Upper lobe of left lung (tissue), 6 donors: ENCODE measurements around the gene LACC1. TPM values are rescaled to one million over a fixed set of nuclear protein-coding genes. Genes with fewer than 3 reads are reported as not detected.

Experiments used
- ATAC-seq, 2 donors: fragments of 200-7000 bp; cut with Tn5 transposase; one replicate each; pipeline ENCODE4 v1.9.1; 2022; ENCODE audit warnings: mild to moderate bottlenecking in 2 of 2, moderate library complexity in 2 of 2; ENCODE audit not compliant: low FRiP score in 2 of 2
- DNase-seq, 2 donors: peaks; one replicate each; pipeline ENCODE4 v3.0.0-alpha.2; 2019 to 2020
- H3K27ac ChIP-seq, 4 donors: fragments of 200-600 bp; sonication (generic); one replicate each; pipeline ENCODE4 v1.5.1; 2016 to 2019
- H3K27me3 ChIP-seq, 4 donors: fragments of 200-600 bp; sonication (generic); one replicate each; pipeline ENCODE4 v1.5.1; 2017 to 2019
- H3K36me3 ChIP-seq, 4 donors: fragments of 200-600 bp; sonication (generic); one replicate each; pipeline ENCODE4 v1.5.1; 2016 to 2019
- H3K4me1 ChIP-seq, 4 donors: fragments of 200-600 bp; sonication (generic); one replicate each; pipeline ENCODE4 v1.5.1; 2018 to 2019
- H3K4me3 ChIP-seq, 4 donors: fragments of 200-600 bp; sonication (generic); one replicate each; pipeline ENCODE4 v1.5.1; 2017 to 2019; ENCODE audit warnings: mild to moderate bottlenecking in 2 of 4, moderate library complexity in 1 of 4
- H3K9me3 ChIP-seq, 4 donors: fragments of 200-600 bp; sonication (generic); one replicate each; pipeline ENCODE4 v1.5.1; 2018 to 2019
- CTCF ChIP-seq, 6 experiments: fragments of 450-650 bp in 4 of 6; fragments of 200-600 bp in 2 of 6; sonication (generic) in 2 of 6; IDR thresholded peaks; one replicate each; pipeline ENCODE4 v1.5.1; 2016 to 2019; ENCODE audit warnings: antibody characterized with exemption in 6 of 6
- EP300 ChIP-seq, 4 donors: sonication (generic); formaldehyde crosslinking; IDR thresholded peaks; one replicate each; pipeline ENCODE4 v1.5.1; 2017; ENCODE audit warnings: antibody characterized with exemption in 4 of 4, control low read depth in 2 of 4
- POLR2A ChIP-seq, 4 donors: fragments of 450-650 bp; IDR thresholded peaks; one replicate each; pipeline ENCODE4 v1.5.1; 2016 to 2017; ENCODE audit warnings: antibody characterized with exemption in 4 of 4, mild to moderate bottlenecking in 2 of 4
- POLR2AphosphoS5 ChIP-seq, 2 donors: sonication (generic); formaldehyde crosslinking; IDR thresholded peaks; one replicate each; pipeline ENCODE4 v1.5.1; 2017; ENCODE audit warnings: antibody characterized with exemption in 2 of 2
- WGBS, 2 donors: methylation state at CpG; one replicate each; pipeline ENCODE4 v1.1.5; 2017 to 2018; 5-methylcytosine and 5-hydroxymethylcytosine counted together
- total RNA-seq, 6 donors: library from RNA; depleted of rRNA in 4 of 6; stranded (reverse); fragments of >200 nt in 4 of 6; gene quantifications; one replicate each; pipeline versions ENCODE4 v1.1.0 to v1.2.1, GENCODE V29; 2016 to 2021
- donor health status: DM: no; HTN: no; CAD: no; lungs with moderate emphysema.
- donor health status: DM: no; HTN: yes; CAD: no; lungs with severe emphysema.

The LACC1 gene
- total RNA-seq, 6 donors from 2014 or later = 1.6 to 18.9 (median 13.8) TPM

- WGBS, 2 donors = 67 to 77% methylated on average over 2 of the region's 2 CpGs
- DNase-seq (no peak), ATAC-seq (no peak)
- TF ChIP-seq EP300 (IDR thresholded peaks at IDR 0.05) = no peak
- no peak for TF ChIP-seq POLR2A (IDR thresholded peaks at IDR 0.05)
- TF ChIP-seq POLR2AphosphoS5 (IDR thresholded peaks at IDR 0.05) = no peak
- TF ChIP-seq CTCF (IDR thresholded peaks at IDR 0.05) = no peak
- Histone ChIP-seq H3K4me3 (no peak overlapping the region), H3K9me3 (no peaks in the 10 kb centered on the region), H3K27me3 (no peaks in the 10 kb centered on the region), H3K36me3 (no peaks in the 10 kb centered on the region), H3K4me1 (peaks cover 0 to 5% (median 0%) of the 10 kb centered on the region in 4 donors), H3K27ac (no peak overlapping the region)
Measured at GRCh38 chr13:43933378-43933777, 53.7 kb downstream of the LACC1 start.

GRCh38 chr13:43934273-43934672, 54.6 kb downstream of the LACC1 start:
- H3K27me3 ChIP-seq = no peaks in the 10 kb centered on the region
- no peak for DNase-seq
- no peak for TF ChIP-seq EP300 (IDR thresholded peaks at IDR 0.05)
- no peak for TF ChIP-seq POLR2A (IDR thresholded peaks at IDR 0.05)
- TF ChIP-seq CTCF (IDR thresholded peaks at IDR 0.05) = no peak
- no peak overlapping the region for H3K4me3 ChIP-seq
- peaks cover 0 to 5% (median 2%) of the 10 kb centered on the region in 4 donors for H3K4me1 ChIP-seq
- H3K36me3 ChIP-seq = no peaks in the 10 kb centered on the region
- ATAC-seq = no peak
- H3K27ac ChIP-seq = no peak overlapping the region
- no peaks in the 10 kb centered on the region for H3K9me3 ChIP-seq

GRCh38 chr13:43935878-43936277, 56.2 kb downstream of the LACC1 start:
- no peak for ATAC-seq

GRCh38 chr13:43936647-43937046, 56.9 kb downstream of the LACC1 start:
- Histone ChIP-seq H3K36me3 (no peaks in the 10 kb centered on the region), H3K27me3 (no peaks in the 10 kb centered on the region), H3K27ac (no peak overlapping the region), H3K4me1 (peaks cover 0 to 5% (median 2%) of the 10 kb centered on the region in 4 donors), H3K4me3 (no peak overlapping the region), H3K9me3 (no peaks in the 10 kb centered on the region)
- TF ChIP-seq CTCF (IDR thresholded peaks at IDR 0.05) (no peak), POLR2AphosphoS5 (IDR thresholded peaks at IDR 0.05) (no peak), EP300 (IDR thresholded peaks at IDR 0.05) (no peak), POLR2A (IDR thresholded peaks at IDR 0.05) (no peak)
- ATAC-seq (no peak), DNase-seq (no peak)
- WGBS, 2 donors = 60 to 67% methylated on average over 3 of the region's 3 CpGs

More at GRCh38 chr13:43935878-43936277, 56.2 kb downstream of the LACC1 start:
- TF ChIP-seq EP300 (IDR thresholded peaks at IDR 0.05) (no peak), CTCF (IDR thresholded peaks at IDR 0.05) (no peak), POLR2A (IDR thresholded peaks at IDR 0.05) (no peak), POLR2AphosphoS5 (IDR thresholded peaks at IDR 0.05) (no peak)
- 58 to 86% methylated on average over 1 of the region's 1 CpG for WGBS, 2 donors
- H3K27ac ChIP-seq = no peak overlapping the region
- H3K9me3 ChIP-seq = no peaks in the 10 kb centered on the region
- peaks cover 0 to 5% (median 2%) of the 10 kb centered on the region in 4 donors for H3K4me1 ChIP-seq
- no peaks in the 10 kb centered on the region for H3K27me3 ChIP-seq
- no peaks in the 10 kb centered on the region for H3K36me3 ChIP-seq
- no peak for DNase-seq
- H3K4me3 ChIP-seq = no peak overlapping the region

- Histone ChIP-seq H3K27ac (no peak overlapping the region), H3K27me3 (no peaks in the 10 kb centered on the region), H3K36me3 (no peaks in the 10 kb centered on the region), H3K4me3 (no peak overlapping the region), H3K9me3 (no peaks in the 10 kb centered on the region), H3K4me1 (peaks cover 0 to 5% (median 2%) of the 10 kb centered on the region in 4 donors)
- WGBS, 2 donors = 82 to 86% methylated on average over 1 of the region's 1 CpG
- ATAC-seq = no peak
- no peak for DNase-seq
- no peak for TF ChIP-seq POLR2A (IDR thresholded peaks at IDR 0.05)
- no peak for TF ChIP-seq POLR2AphosphoS5 (IDR thresholded peaks at IDR 0.05)
- TF ChIP-seq EP300 (IDR thresholded peaks at IDR 0.05) = no peak
- no peak for TF ChIP-seq CTCF (IDR thresholded peaks at IDR 0.05)
Measured at GRCh38 chr13:43937839-43938238, 58.1 kb downstream of the LACC1 start.
